Measurements from ENCODE around the gene NUP98. TPM values are rescaled to one million over a fixed set of nuclear protein-coding genes. Genes with fewer than 3 reads are reported as not detected.

The NUP98 gene
- total RNA-seq, 4 donors from 2014 or later, result 65.2 to 128 (median 102) TPM

DNA sequence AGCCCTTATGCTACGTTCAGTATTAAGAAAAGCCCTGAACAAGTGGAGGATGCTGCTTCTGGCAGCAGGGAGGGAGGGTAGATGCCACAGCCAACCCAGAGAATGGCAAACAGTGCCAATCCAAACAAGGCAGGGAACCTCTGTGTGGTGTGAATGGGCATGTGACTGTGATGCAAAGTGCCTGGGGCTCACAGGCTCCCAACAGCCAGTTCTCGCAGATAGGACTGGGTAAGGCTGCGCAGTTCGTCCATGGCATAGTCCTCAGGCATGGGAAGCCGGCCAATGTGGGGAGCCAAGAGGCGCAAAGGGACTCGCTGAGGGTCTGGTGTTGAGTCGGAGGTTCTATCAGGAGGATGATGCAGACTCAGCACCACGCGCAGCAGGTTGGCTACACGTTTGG, 121.4 kb downstream of the NUP98 start:
- intact Hi-C loops (cut with DNase I; ENCODE audit: low total_unique reads), result no loop called here
- TF ChIP-seq, protein P1, sequence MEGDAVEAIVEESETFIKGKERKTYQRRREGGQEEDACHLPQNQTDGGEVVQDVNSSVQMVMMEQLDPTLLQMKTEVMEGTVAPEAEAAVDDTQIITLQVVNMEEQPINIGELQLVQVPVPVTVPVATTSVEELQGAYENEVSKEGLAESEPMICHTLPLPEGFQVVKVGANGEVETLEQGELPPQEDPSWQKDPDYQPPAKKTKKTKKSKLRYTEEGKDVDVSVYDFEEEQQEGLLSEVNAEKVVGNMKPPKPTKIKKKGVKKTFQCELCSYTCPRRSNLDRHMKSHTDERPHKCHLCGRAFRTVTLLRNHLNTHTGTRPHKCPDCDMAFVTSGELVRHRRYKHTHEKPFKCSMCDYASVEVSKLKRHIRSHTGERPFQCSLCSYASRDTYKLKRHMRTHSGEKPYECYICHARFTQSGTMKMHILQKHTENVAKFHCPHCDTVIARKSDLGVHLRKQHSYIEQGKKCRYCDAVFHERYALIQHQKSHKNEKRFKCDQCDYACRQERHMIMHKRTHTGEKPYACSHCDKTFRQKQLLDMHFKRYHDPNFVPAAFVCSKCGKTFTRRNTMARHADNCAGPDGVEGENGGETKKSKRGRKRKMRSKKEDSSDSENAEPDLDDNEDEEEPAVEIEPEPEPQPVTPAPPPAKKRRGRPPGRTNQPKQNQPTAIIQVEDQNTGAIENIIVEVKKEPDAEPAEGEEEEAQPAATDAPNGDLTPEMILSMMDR (IDR thresholded peaks at IDR 0.05 in 4 of 5, conservative IDR thresholded peaks at IDR 0.05 in 1 of 5), result no peak
- TF ChIP-seq POLR2A (IDR thresholded peaks at IDR 0.05), result no peak
- in situ Hi-C loops (cut with MboI; ENCODE audit: low sequenced_read_pairs in 4 of 4), result no loop called here
- Histone ChIP-seq H3K27me3 (no peaks in the 10 kb centered on the region), H3K36me3 (peaks cover 0 to 86% of the 10 kb centered on the region in 2 donors), H3K4me3 (no peak overlapping the region), H3K9me3 (no peaks in the 10 kb centered on the region), H3K27ac (no peak overlapping the region), H3K4me1 (no peaks in the 10 kb centered on the region)
- DNase-seq (no peak), ATAC-seq (no peak)

DNA sequence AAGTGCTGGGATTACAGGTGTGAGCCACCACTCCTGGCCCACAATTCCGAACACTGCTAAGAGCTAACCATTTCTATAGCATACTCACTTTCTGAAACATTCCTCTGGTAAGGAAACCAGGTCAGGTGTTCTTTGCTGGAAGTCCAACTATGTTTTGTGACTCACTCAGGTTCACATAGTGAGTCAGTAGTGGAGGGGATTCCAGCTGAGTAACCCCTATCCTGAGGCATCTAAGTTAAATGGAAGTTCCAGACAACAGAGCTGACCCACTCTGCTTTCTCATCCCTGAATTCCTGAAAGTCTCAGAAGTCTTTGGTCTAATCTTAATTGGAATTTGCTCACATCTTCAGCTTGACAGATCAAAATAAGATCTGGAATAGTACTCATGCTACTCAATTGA, 123.2 kb downstream of the NUP98 start:
- H3K36me3 ChIP-seq, result peaks cover 3 to 72% of the 10 kb centered on the region in 2 donors
- intact Hi-C loops (cut with DNase I; ENCODE audit: low total_unique reads) (no loop called here), in situ Hi-C loops (cut with MboI; ENCODE audit: low sequenced_read_pairs in 4 of 4) (no loop called here)
- H3K4me3 ChIP-seq, result no peak overlapping the region
- H3K9me3 ChIP-seq, result no peaks in the 10 kb centered on the region
- no peaks in the 10 kb centered on the region for H3K27me3 ChIP-seq
- TF ChIP-seq, protein P1 (IDR thresholded peaks at IDR 0.05 in 4 of 5, conservative IDR thresholded peaks at IDR 0.05 in 1 of 5), result no peak
- TF ChIP-seq POLR2A (IDR thresholded peaks at IDR 0.05), result no peak
- DNase-seq (no peak), ATAC-seq (no peak)
- no peaks in the 10 kb centered on the region for H3K4me1 ChIP-seq
- H3K27ac ChIP-seq, result no peak overlapping the region

DNA sequence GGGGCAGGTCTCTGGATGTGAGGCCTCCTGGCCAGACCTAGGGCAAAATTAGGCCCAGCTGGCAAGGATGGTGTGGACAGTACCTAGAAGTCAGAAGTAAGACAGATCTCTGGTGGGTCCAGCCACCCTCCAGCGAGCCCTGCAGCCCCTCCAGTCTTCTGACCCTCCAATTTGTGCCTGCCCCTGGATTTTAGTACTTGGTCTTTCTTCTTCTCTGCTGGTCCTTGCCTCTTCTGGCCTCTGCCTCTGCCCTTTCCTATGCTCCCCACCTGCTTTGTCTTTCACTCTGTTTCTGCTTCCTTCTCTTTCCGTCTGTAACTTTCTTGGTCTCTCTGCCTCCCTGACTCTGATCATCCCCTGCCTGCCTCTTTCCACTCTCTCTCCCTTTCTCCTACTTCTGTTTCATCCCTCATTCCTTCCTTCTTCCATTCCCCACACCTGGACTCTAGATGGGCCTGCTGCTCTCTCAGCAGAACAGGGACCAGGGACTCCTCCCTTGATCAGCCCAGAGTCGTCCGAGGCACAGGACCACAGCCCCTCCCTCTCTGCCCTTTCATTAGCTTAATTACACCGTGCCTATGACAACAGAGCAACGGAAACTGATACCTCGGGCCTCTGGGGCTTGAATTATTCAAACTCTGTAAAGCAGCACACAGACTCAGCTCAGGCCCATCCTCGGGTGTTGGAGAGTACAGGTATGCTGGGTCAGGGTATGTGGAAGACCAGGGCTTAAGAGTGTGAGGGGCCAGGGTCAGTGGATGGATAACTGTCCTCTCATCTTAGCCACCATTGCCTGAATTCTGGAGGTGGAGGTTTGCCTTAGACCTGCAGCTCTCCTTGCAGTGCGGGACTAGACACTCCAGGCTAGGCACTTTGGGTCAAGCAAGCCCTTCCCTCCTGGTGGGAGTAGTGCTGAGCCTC, 125.8 kb downstream of the NUP98 start, which contains the start of gene CHRNA10:
Gene CHRNA10 (minus strand): TSS at position 51 of the 921 bp plus-strand sequence. CDS start 72 bp downstream, outside the sequence.
- Histone ChIP-seq H3K9me3 (no peaks in the 10 kb centered on the region), H3K4me1 (no peaks in the 10 kb centered on the region), H3K27me3 (no peaks in the 10 kb centered on the region), H3K36me3 (peaks cover 3 to 51% of the 10 kb centered on the region in 2 donors), H3K4me3 (no peak within 1 kb of the TSS), H3K27ac (no peak within 1 kb of the TSS)
- TF ChIP-seq POLR2A (IDR thresholded peaks at IDR 0.05), result no peak
- TF ChIP-seq, protein P1 (IDR thresholded peaks at IDR 0.05 in 4 of 5, conservative IDR thresholded peaks at IDR 0.05 in 1 of 5), result no peak
- in situ Hi-C loops (cut with MboI; ENCODE audit: low sequenced_read_pairs in 4 of 4) (no loop called here), intact Hi-C loops (cut with DNase I; ENCODE audit: low total_unique reads) (no loop called here)
- DNase-seq, result no peak
- ATAC-seq, result peak in 1 of 2 donors; percentile 7

DNA sequence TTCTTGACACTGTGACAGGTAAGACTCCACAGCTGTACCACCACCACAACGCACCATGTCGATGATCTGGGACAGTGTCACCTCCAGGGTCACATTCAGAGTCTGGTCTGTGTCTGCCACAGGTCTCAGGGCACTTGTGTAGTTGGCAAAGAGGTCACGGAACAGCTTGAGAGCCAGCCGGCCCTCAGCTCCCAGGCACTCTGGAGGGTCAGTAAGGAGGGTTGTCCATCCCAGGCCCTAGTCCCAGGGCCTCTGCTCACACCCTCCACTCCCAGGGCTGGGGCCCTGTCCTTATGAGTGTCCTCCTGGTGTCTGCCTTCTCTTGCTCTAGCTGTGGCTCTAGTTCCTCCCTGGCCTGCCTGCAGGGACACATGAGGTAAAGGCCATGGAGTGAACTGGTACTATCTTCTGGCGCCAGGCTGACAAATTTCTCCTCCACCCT, 127.6 kb downstream of the NUP98 start:
- TF ChIP-seq, protein P1 (IDR thresholded peaks at IDR 0.05 in 4 of 5, conservative IDR thresholded peaks at IDR 0.05 in 1 of 5), result no peak
- TF ChIP-seq POLR2A (IDR thresholded peaks at IDR 0.05), result no peak
- Histone ChIP-seq H3K36me3 (peaks cover 3 to 51% of the 10 kb centered on the region in 2 donors), H3K27me3 (no peaks in the 10 kb centered on the region), H3K4me1 (peaks cover 0 to 3% of the 10 kb centered on the region in 2 donors), H3K27ac (peak overlapping the region in 2 of 4 donors; percentile 9 to 13), H3K9me3 (no peaks in the 10 kb centered on the region), H3K4me3 (no peak overlapping the region)
- intact Hi-C loops (cut with DNase I; ENCODE audit: low total_unique reads) (no loop called here), in situ Hi-C loops (cut with MboI; ENCODE audit: low sequenced_read_pairs in 4 of 4) (no loop called here)
- DNase-seq (no peak), ATAC-seq (no peak)

Measured in gastrocnemius medialis (tissue), 4 donors.